BJ (cell line): ENCODE measurements around the gene TAS2R40. TPM values are rescaled to one million over a fixed set of nuclear protein-coding genes. Genes with fewer than 3 reads are reported as not detected.

ENCODE experiments used
- CTCF ChIA-PET: fragments of 350-600 bp; formaldehyde crosslinking; extraction: SDS; loops from one replicate; lab custom pipeline; 2021; ENCODE audit warnings: antibody characterized with exemption, inconsistent platforms; lab: Yijun Ruan, JAX
- POLR2A ChIA-PET: fragments of 300-600 bp; sonication (Branson Sonifier 250); formaldehyde crosslinking; extraction: SDS; loops from one replicate; lab custom pipeline; 2021; ENCODE audit warnings: antibody characterized with exemption; lab: Charles Lee
- DNase-seq: peaks from one replicate; pipeline ENCODE4 v3.0.0-alpha.2; 2011; ENCODE audit warnings: low read depth
- H3K27me3 ChIP-seq: 2 replicates; pipeline ENCODE4 v1.6.0; 2011; ENCODE audit warnings: low read length; ENCODE audit not compliant: control insufficient read depth, insufficient read depth
- H3K36me3 ChIP-seq: 2 replicates; pipeline ENCODE4 v1.5.1; 2011; ENCODE audit warnings: low read length; ENCODE audit not compliant: control insufficient read depth, insufficient read depth
- H3K4me3 ChIP-seq: 2 replicates; pipeline ENCODE4 v1.5.1; 2011; ENCODE audit warnings: low read depth, mild to moderate bottlenecking, control low read depth, low read length
- CTCF ChIP-seq: IDR thresholded peaks from 2 replicates; pipeline ENCODE4 v1.5.1; 2011; ENCODE audit warnings: low read depth, mild to moderate bottlenecking, control low read depth, inconsistent platforms, low read length, moderate library complexity; ENCODE audit not compliant: insufficient read depth
- polyA plus RNA-seq: library from polyadenylated mRNA; depleted of rRNA; stranded (reverse); fragments of >200 nt; gene quantifications from 2 replicates; pipeline ENCODE4 v1.2.3, GENCODE V29; 2011

TAS2R40 gene
- polyA plus RNA-seq, 1 experiment, result not detected

GRCh38 chr7:143214789-143215679 is 6.8 kb upstream of the TAS2R40 start:
- ChIA-PET CTCF (interaction anchor here (0.6 to 11.5 kb wide), 51 partner anchors 8 to 706 kb away, joined by 3 to 392 read pairs (median 4); partner anchors contain the start of genes EPHB6, PIP and TAS2R39), POLR2A (no interaction called here)
- Histone ChIP-seq H3K27me3 (no peaks in the 10 kb centered on the region), H3K36me3 (no peaks in the 10 kb centered on the region), H3K4me3 (no peak overlapping the region)
- TF ChIP-seq CTCF, result peak; percentile 99
- DNase-seq, result peak; percentile 39

GRCh38 chr7:143216151-143216550 is 5.7 kb upstream of the TAS2R40 start:
- Histone ChIP-seq H3K27me3 (no peaks in the 10 kb centered on the region), H3K4me3 (no peak overlapping the region), H3K36me3 (no peaks in the 10 kb centered on the region)
- no peak for DNase-seq
- ChIA-PET CTCF (interaction anchor here (0.7 to 11.5 kb wide), 13 partner anchors 10 to 659 kb away, joined by 3 to 392 read pairs (median 5); partner anchors contain the start of genes EPHB6 and PIP), POLR2A (no interaction called here)
- no peak for TF ChIP-seq CTCF

- ChIA-PET POLR2A (no interaction called here), CTCF (interaction anchor here (0.9 to 11.5 kb wide), 6 partner anchors 10 to 334 kb away, joined by 3 to 392 read pairs (median 4); no protein-coding TSS in a partner anchor)
- Histone ChIP-seq H3K36me3 (no peaks in the 10 kb centered on the region), H3K27me3 (no peaks in the 10 kb centered on the region), H3K4me3 (no peak overlapping the region)
- TF ChIP-seq CTCF, result no peak
- DNase-seq, result no peak
Observed at GRCh38 chr7:143216686-143217085, 5.2 kb upstream of the TAS2R40 start.

- Histone ChIP-seq H3K36me3 (no peaks in the 10 kb centered on the region), H3K4me3 (no peak overlapping the region), H3K27me3 (peaks cover 2% of the 10 kb centered on the region)
- POLR2A ChIA-PET, result no interaction called here
- CTCF ChIA-PET, result interaction anchor here (1.1 to 11.5 kb wide), 3 partner anchors 211 to 336 kb away, joined by 3 to 392 read pairs (median 3); no protein-coding TSS in a partner anchor
- no peak for TF ChIP-seq CTCF
- no peak for DNase-seq
Observed at GRCh38 chr7:143217806-143218205, 4.0 kb upstream of the TAS2R40 start.

- TF ChIP-seq CTCF, result no peak
- Histone ChIP-seq H3K36me3 (no peaks in the 10 kb centered on the region), H3K4me3 (no peak overlapping the region), H3K27me3 (peaks cover 4% of the 10 kb centered on the region)
- no peak for DNase-seq
- POLR2A ChIA-PET, result no interaction called here
- CTCF ChIA-PET, result interaction anchor here (0.7 to 11.5 kb wide), 4 partner anchors 19 to 630 kb away, joined by 3 to 392 read pairs (median 4); no protein-coding TSS in a partner anchor
Observed at GRCh38 chr7:143221286-143221685, 551 bp upstream of the TAS2R40 start.
